Measurements from ENCODE around the gene TENM4. TPM values are rescaled to one million over a fixed set of nuclear protein-coding genes. Genes with fewer than 3 reads are reported as not detected.
A peak's percentile ranks its signal among the peaks of the same experiment; 100 is the strongest.

Gene TENM4
- polyA plus RNA-seq, 1 of the 3 experiments (the other 2 are of a cell fraction), result 16.7 TPM

- POLR2A ChIA-PET, result no interaction called here
- H3K79me2 ChIP-seq (ENCODE audit: insufficient read depth), result no peaks in the 10 kb centered on the region; the same call in 1 of the 2 replicates
- H2AFZ ChIP-seq (ENCODE audit: low read depth), result no peak overlapping the region
- no peak overlapping the region for H3K4me3 ChIP-seq (ENCODE audit: low read depth in 2 of 2, low read length in 1 of 2)
- H4K20me1 ChIP-seq (ENCODE audit: insufficient read depth), result no peaks in the 10 kb centered on the region
- CTCF ChIA-PET, result no interaction called here
- peaks cover 19% of the 10 kb centered on the region for H3F3A ChIP-seq (replicated peaks; ENCODE audit: insufficient read depth)
- H3K9me3 ChIP-seq, result no peaks in the 10 kb centered on the region
- H3K4me2 ChIP-seq, result no peak overlapping the region
- peak overlapping the region in 1 of 2 experiments; percentile 82; a peak in 2 of 4 replicates for H3K27ac ChIP-seq (ENCODE audit: low read depth in 2 of 2, low read length in 1 of 2)
- TF ChIP-seq TAF1 (IDR thresholded peaks at IDR 0.05; ENCODE audit: borderline replicate concordance, low read depth, low read length) (no peak), PBX3 (IDR thresholded peaks at IDR 0.05) (peak; percentile 73), TEAD4 (IDR thresholded peaks at IDR 0.05; ENCODE audit: borderline replicate concordance, insufficient read depth) (peak; percentile 79), TCF12 (IDR thresholded peaks at IDR 0.05) (peak; percentile 95), NRF1 (IDR thresholded peaks at IDR 0.05; ENCODE audit: low read depth, low read length) (no peak), SMC3 (IDR thresholded peaks at IDR 0.05; ENCODE audit: low read depth, low read length) (no peak), SIN3A (IDR thresholded peaks at IDR 0.05; ENCODE audit: borderline replicate concordance, low read depth, low read length) (0 out of 2 replicates have a peak, but pooled peaks have one; percentile 23), MEF2A (IDR thresholded peaks at IDR 0.05; ENCODE audit: borderline replicate concordance, low read depth) (no peak), JUND (IDR thresholded peaks at IDR 0.05) (peak; percentile 81), RAD21 (IDR thresholded peaks at IDR 0.05; ENCODE audit: low read length) (no peak), FOSL2 (IDR thresholded peaks at IDR 0.05; ENCODE audit: borderline replicate concordance, low read depth) (peak; percentile 73), GABPA (IDR thresholded peaks at IDR 0.05; ENCODE audit: low read depth) (no peak), IRF3 (IDR thresholded peaks at IDR 0.05; ENCODE audit: low read depth, low read length) (no peak), GATA2 (CRISPR knock-in tag; IDR thresholded peaks at IDR 0.05) (no peak), EP300 (IDR thresholded peaks at IDR 0.05; ENCODE audit: borderline replicate concordance in 1 of 2, low read depth in 1 of 2, low read length in 1 of 2) (peak in 1 of 2 experiments; percentile 77; a peak in 1 of 4 replicates), FOXJ3 (CRISPR knock-in tag; IDR thresholded peaks at IDR 0.05) (no peak), CHD2 (IDR thresholded peaks at IDR 0.05; ENCODE audit: low read length, partially characterized antibody) (no peak), MAX (IDR thresholded peaks at IDR 0.05; ENCODE audit: low read depth) (no peak), REST (IDR thresholded peaks at IDR 0.05; ENCODE audit: low read depth, low read length) (no peak), NFIC (IDR thresholded peaks at IDR 0.05; ENCODE audit: borderline replicate concordance) (peak; percentile 89)
- H3K27me3 ChIP-seq (ENCODE audit: insufficient read depth), result no peaks in the 10 kb centered on the region
- 41% methylated on average over 1 of the region's 1 CpG for WGBS (ENCODE audit: low lambda C conversion rate)
- H3K4me1 ChIP-seq (ENCODE audit: control insufficient read depth in 1 of 2, insufficient read depth in 2 of 2, low read depth in 1 of 2, low read length in 1 of 2), result no peaks in the 10 kb centered on the region; a peak in 1 of 4 replicates
- H3K36me3 ChIP-seq (replicated peaks in 1 of 2; ENCODE audit: control insufficient read depth in 1 of 2, insufficient read depth in 2 of 2, low read length in 1 of 2), result no peaks in the 10 kb centered on the region
- no peak for DNase-seq
- H3K9me2 ChIP-seq, result no peaks in the 10 kb centered on the region
- no peak overlapping the region for H3K9ac ChIP-seq
Observed at GRCh38 chr11:79182794-79183193, 258.0 kb downstream of the TENM4 start.

All from SK-N-SH (cell line).